DND-41 (cell line): ENCODE measurements around the gene PXDC1.

Experiments used
- EZH2 ChIP-seq: IDR thresholded peaks from 3 replicates; pipeline ENCODE4 v1.6.1; 2012; ENCODE audit warnings: borderline replicate concordance, low read depth, mild to moderate bottlenecking, moderate library complexity, low read length, inconsistent platforms; ENCODE audit not compliant: severe bottlenecking
- TF ChIP-seq, protein P1 (sequence below): IDR thresholded peaks from 2 replicates; pipeline ENCODE4 v1.5.1; 2012; ENCODE audit warnings: borderline replicate concordance, low read length, moderate library complexity, mild to moderate bottlenecking; ENCODE audit not compliant: poor library complexity, severe bottlenecking; ENCODE audit errors: extremely low read depth

GRCh38 chr6:3737831-3738210 is 13.7 kb downstream of the PXDC1 start:
- TF ChIP-seq, protein P1, sequence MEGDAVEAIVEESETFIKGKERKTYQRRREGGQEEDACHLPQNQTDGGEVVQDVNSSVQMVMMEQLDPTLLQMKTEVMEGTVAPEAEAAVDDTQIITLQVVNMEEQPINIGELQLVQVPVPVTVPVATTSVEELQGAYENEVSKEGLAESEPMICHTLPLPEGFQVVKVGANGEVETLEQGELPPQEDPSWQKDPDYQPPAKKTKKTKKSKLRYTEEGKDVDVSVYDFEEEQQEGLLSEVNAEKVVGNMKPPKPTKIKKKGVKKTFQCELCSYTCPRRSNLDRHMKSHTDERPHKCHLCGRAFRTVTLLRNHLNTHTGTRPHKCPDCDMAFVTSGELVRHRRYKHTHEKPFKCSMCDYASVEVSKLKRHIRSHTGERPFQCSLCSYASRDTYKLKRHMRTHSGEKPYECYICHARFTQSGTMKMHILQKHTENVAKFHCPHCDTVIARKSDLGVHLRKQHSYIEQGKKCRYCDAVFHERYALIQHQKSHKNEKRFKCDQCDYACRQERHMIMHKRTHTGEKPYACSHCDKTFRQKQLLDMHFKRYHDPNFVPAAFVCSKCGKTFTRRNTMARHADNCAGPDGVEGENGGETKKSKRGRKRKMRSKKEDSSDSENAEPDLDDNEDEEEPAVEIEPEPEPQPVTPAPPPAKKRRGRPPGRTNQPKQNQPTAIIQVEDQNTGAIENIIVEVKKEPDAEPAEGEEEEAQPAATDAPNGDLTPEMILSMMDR = no peak
- no peak for TF ChIP-seq EZH2
